Measurements from ENCODE around the gene XXYLT1.
"Not testable (repeated sequence)": the region's sequence is repeated elsewhere in the genome, so short reads cannot be mapped to it uniquely, and the experiment has no call there.

XXYLT1 gene

DNA sequence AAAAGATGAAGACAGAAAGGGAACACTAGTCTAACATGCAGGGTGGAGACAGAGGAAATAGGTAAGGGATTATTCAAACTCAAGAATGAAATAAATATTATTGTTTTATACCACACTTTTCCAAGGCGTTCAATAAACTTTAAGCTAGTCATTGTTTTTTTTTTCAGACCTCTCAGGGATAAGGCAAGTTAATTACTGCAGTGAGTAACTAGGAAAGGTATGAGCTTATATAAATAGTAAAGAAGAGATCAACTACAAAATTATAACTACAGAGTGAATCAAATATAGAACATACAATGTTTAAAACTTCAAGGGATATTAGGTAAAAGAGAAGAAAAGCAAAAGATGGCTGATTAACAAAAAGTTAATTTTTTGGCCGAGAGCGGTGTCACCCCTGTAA lies 31.5 kb upstream of the XXYLT1 start:
- no peak for TF ChIP-seq CTCF (IDR thresholded peaks at IDR 0.05; ENCODE audit: low read depth, low read length)
- Histone ChIP-seq H3K4me3 (ENCODE audit: low read depth, low read length) (no peak overlapping the region), H3K36me3 (no peaks in the 10 kb centered on the region), H3K27ac (no peak overlapping the region), H3K27me3 (ENCODE audit: insufficient read depth, low read depth, severe bottlenecking) (no peaks in the 10 kb centered on the region), H3K9me3 (ENCODE audit: severe bottlenecking) (no peaks in the 10 kb centered on the region)
- DNase-seq, result no peak

DNA sequence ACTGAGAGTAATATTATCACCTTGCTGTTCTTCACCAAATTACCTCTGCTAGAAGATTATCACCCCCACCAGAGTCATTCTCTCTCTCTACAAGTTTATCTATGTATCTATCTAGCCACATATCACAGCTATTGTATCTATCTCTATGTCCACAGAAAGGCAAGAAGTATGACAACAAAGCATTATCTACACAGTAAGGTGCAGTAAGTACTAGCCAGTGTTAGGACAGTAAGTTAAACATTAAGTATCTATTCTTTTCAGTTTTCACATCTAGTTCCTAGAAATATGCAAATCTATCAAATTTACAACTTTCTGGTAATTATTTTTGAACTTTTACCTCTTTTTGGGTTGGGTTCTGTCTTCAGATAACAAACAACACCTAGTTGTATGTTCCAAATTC lies 26.5 kb upstream of the XXYLT1 start:
- no peaks in the 10 kb centered on the region for H3K27me3 ChIP-seq (ENCODE audit: insufficient read depth, low read depth, severe bottlenecking)
- TF ChIP-seq CTCF (IDR thresholded peaks at IDR 0.05; ENCODE audit: low read depth, low read length), result no peak
- no peak for DNase-seq
- H3K9me3 ChIP-seq (ENCODE audit: severe bottlenecking), result no peaks in the 10 kb centered on the region
- no peaks in the 10 kb centered on the region for H3K36me3 ChIP-seq
- H3K4me3 ChIP-seq (ENCODE audit: low read depth, low read length), result no peak overlapping the region
- no peak overlapping the region for H3K27ac ChIP-seq

- no peaks in the 10 kb centered on the region for H3K36me3 ChIP-seq
- H3K27ac ChIP-seq, result no peak overlapping the region
- H3K9me3 ChIP-seq (ENCODE audit: severe bottlenecking), result no peaks in the 10 kb centered on the region
- H3K27me3 ChIP-seq (ENCODE audit: insufficient read depth, low read depth, severe bottlenecking), result no peaks in the 10 kb centered on the region
- no peak for TF ChIP-seq CTCF (IDR thresholded peaks at IDR 0.05; ENCODE audit: low read depth, low read length)
- no peak for DNase-seq
- H3K4me3 ChIP-seq (ENCODE audit: low read depth, low read length), result no peak overlapping the region
Measured at GRCh38 chr3:195296662-195297061, 25.7 kb upstream of the XXYLT1 start.

- H3K27ac ChIP-seq, result no peak overlapping the region
- no peaks in the 10 kb centered on the region for H3K36me3 ChIP-seq
- H3K4me3 ChIP-seq (ENCODE audit: low read depth, low read length), result no peak overlapping the region
- no peaks in the 10 kb centered on the region for H3K27me3 ChIP-seq (ENCODE audit: insufficient read depth, low read depth, severe bottlenecking)
- no peak for DNase-seq
- TF ChIP-seq CTCF (IDR thresholded peaks at IDR 0.05; ENCODE audit: low read depth, low read length), result no peak
- no peaks in the 10 kb centered on the region for H3K9me3 ChIP-seq (ENCODE audit: severe bottlenecking)
Measured at GRCh38 chr3:195291121-195291520, 20.2 kb upstream of the XXYLT1 start.

GRCh38 chr3:195290643-195291042 lies 19.7 kb upstream of the XXYLT1 start:
- not testable (repeated sequence) for H3K9me3 ChIP-seq (ENCODE audit: severe bottlenecking); H3K27me3 ChIP-seq (ENCODE audit: insufficient read depth, low read depth, severe bottlenecking); H3K27ac ChIP-seq; H3K36me3 ChIP-seq; DNase-seq; H3K4me3 ChIP-seq (ENCODE audit: low read depth, low read length)

GRCh38 chr3:195286115-195286872 lies 15.3 kb upstream of the XXYLT1 start:
- no peak for TF ChIP-seq CTCF (IDR thresholded peaks at IDR 0.05; ENCODE audit: low read depth, low read length)
- no peaks in the 10 kb centered on the region for H3K36me3 ChIP-seq
- DNase-seq, result no peak
- no peaks in the 10 kb centered on the region for H3K27me3 ChIP-seq (ENCODE audit: insufficient read depth, low read depth, severe bottlenecking)
- no peak overlapping the region for H3K4me3 ChIP-seq (ENCODE audit: low read depth, low read length)
- H3K27ac ChIP-seq, result no peak overlapping the region
- H3K9me3 ChIP-seq (ENCODE audit: severe bottlenecking), result no peaks in the 10 kb centered on the region
